Kidney (tissue), 14 donors: ENCODE measurements around the gene ZNF699. TPM values are rescaled to one million over a fixed set of nuclear protein-coding genes. Genes with fewer than 3 reads are reported as not detected.
A peak's percentile ranks its signal among the peaks of the same experiment; 100 is the strongest.

Source experiments
- DNase-seq, 5 donors: peaks; one replicate each; pipeline ENCODE4 v3.0.0-alpha.2; 2013 to 2020
- FAIRE-seq: peaks from 2 replicates; lab custom pipeline; 2012; peaks lifted over from hg19 to GRCh38; lab: Jason Lieb, UNC
- H3K27ac ChIP-seq, 2 donors: one replicate each; pipeline ENCODE4 v1.7.0; 2013; ENCODE audit warnings: low read depth in 2 of 2, low read length in 2 of 2, inconsistent platforms in 1 of 2
- H3K27me3 ChIP-seq: one replicate; pipeline ENCODE4 v1.7.1; 2013; ENCODE audit warnings: low read length, inconsistent platforms; ENCODE audit not compliant: control insufficient read depth, insufficient read depth
- H3K36me3 ChIP-seq, 3 donors: one replicate each; pipeline versions ENCODE4 v1.7.0 to v1.7.1; 2013; ENCODE audit warnings: low read length in 3 of 3, control low read depth in 1 of 3, inconsistent platforms in 1 of 3; ENCODE audit not compliant: insufficient read depth in 3 of 3, control insufficient read depth in 2 of 3
- H3K4me1 ChIP-seq, 3 donors: one replicate each; pipeline versions ENCODE4 v1.7.0 to v1.7.1; 2013; ENCODE audit warnings: low read length in 3 of 3, inconsistent platforms in 1 of 3, low read depth in 1 of 3; ENCODE audit not compliant: control insufficient read depth in 2 of 3, insufficient read depth in 2 of 3
- H3K4me3 ChIP-seq, 3 donors: one replicate each; pipeline versions ENCODE4 v1.7.0 to v1.8.1; 2013; ENCODE audit warnings: low read length in 3 of 3, control low read depth in 1 of 3, inconsistent platforms in 1 of 3
- H3K9ac ChIP-seq, 3 donors: one replicate each; pipeline versions ENCODE4 v1.7.0 to v1.7.1; 2013; ENCODE audit warnings: low read length in 3 of 3, control low read depth in 1 of 3, inconsistent platforms in 1 of 3
- H3K9me3 ChIP-seq, 3 donors: one replicate each; pipeline versions ENCODE4 v1.7.0 to v1.7.1; 2013; ENCODE audit warnings: low read length in 3 of 3, control low read depth in 1 of 3, inconsistent platforms in 1 of 3; ENCODE audit not compliant: control insufficient read depth in 2 of 3, insufficient read depth in 1 of 3
- CTCF ChIP-seq: IDR thresholded peaks from 3 replicates; pipeline ENCODE4 v1.5.1; 2012; ENCODE audit warnings: mild to moderate bottlenecking, moderate library complexity, borderline replicate concordance; ENCODE audit not compliant: insufficient read depth; ENCODE audit errors: extremely low read depth
- intact Hi-C: fragments of 100-400 bp; cut with DNase I; formaldehyde crosslinking; loops from one replicate; pipeline ENCODE4 v1.11.1; 2022
- polyA plus RNA-seq: library from polyadenylated mRNA; stranded (reverse); fragments of 350-450 nt; fragmentation: Illumina TruSeq; extraction: RNeasy Lipid Tissue Mini Kit (QIAGEN cat#74804); gene quantifications from one replicate; pipeline ENCODE4 v1.2.3, GENCODE V29; 2014; ENCODE audit warnings: low read depth, low replicate concordance; ENCODE audit not compliant: insufficient read depth
- total RNA-seq: library from RNA; stranded (reverse); fragmentation: NEBNext Ultra II Directional; extraction: Animal tissue kit (Norgen Biotek cat#: 25700); gene quantifications from one replicate; pipeline ENCODE4 v1.2.1, GENCODE V29; 2021
- donor health status: control.
- donor health status: control.
- donor health status: control.
- donor health status: control.
- donor health status: control.
- donor health status: DM: yes; HTN: yes; CAD: no.
- donor health status: Normal renal cell carcinoma (clear cell type).

Gene ZNF699
- total and polyA plus RNA-seq, 2 donors from 2014 or later: 0.69 to 11.4 TPM

- FAIRE-seq (no peak), DNase-seq (no peak)
- Histone ChIP-seq H3K27ac (no peak overlapping the region), H3K36me3 (peaks cover 0 to 4% (median 2%) of the 10 kb centered on the region in 3 donors), H3K9ac (no peak overlapping the region), H3K4me3 (no peak overlapping the region), H3K27me3 (no peaks in the 10 kb centered on the region), H3K9me3 (peaks cover 4 to 70% (median 40%) of the 10 kb centered on the region in 3 donors), H3K4me1 (no peaks in the 10 kb centered on the region)
- intact Hi-C loops: no loop called here
- TF ChIP-seq CTCF: no peak
These were observed 42.9 kb upstream of the ZNF699 start for GRCh38 chr19:9352505-9352904.

DNA sequence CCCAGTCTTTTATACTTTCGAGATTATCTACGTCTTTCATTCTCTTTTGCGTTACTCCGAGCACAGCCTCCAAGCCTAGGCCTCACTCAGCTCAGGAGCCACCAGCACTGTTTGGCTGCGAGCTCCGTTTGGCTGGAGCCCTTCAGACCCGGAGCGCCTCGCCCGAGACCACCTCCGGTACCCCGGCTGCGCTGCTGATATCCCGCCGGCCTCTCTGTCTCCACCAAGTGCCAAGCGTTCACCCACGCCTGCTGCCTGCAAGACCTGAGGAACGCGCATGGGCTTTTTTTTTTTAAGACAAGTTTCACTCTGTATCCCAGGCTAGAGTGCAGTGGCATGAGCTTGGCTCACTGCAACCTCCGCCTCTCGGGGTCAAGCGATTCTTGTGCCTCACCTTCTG is 39.0 kb upstream of the ZNF699 start:
- Histone ChIP-seq H3K4me3 (no peak overlapping the region), H3K36me3 (peaks cover 0 to 15% (median 2%) of the 10 kb centered on the region in 3 donors), H3K27ac (no peak overlapping the region), H3K9ac (no peak overlapping the region), H3K9me3 (peaks cover 5 to 75% (median 46%) of the 10 kb centered on the region in 3 donors), H3K27me3 (no peaks in the 10 kb centered on the region), H3K4me1 (no peaks in the 10 kb centered on the region)
- TF ChIP-seq CTCF: no peak
- no peak for FAIRE-seq
- intact Hi-C loops: no loop called here
- DNase-seq: no peak

GRCh38 chr19:9348253-9348652 is 38.6 kb upstream of the ZNF699 start:
- DNase-seq (no peak), FAIRE-seq (no peak)
- no peak for TF ChIP-seq CTCF
- H3K27ac ChIP-seq: no peak overlapping the region
- H3K4me1 ChIP-seq: no peaks in the 10 kb centered on the region
- H3K9me3 ChIP-seq: peaks cover 9 to 76% (median 50%) of the 10 kb centered on the region in 3 donors
- peaks cover 3 to 19% (median 4%) of the 10 kb centered on the region in 3 donors for H3K36me3 ChIP-seq
- no peaks in the 10 kb centered on the region for H3K27me3 ChIP-seq
- H3K4me3 ChIP-seq: no peak overlapping the region
- intact Hi-C loops: no loop called here
- H3K9ac ChIP-seq: no peak overlapping the region

DNA sequence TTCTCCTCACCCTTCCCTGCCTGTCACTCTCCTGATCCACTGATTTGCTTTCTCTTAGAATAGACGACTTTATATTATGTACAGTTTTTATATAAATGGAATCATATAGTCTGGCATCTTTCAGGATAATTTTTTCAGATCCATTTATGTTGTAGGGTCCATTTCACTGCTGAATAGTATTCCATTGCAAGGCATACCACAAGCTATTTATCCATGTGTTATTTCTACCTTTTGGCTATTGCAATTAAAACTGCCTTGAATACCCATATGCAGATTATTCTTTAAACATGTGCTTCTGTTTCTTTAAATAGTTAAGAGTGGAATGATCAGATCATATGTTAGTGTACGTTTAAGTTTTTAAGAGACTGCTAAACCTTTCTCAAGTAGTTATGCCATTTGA is 35.4 kb upstream of the ZNF699 start:
- peaks cover 22 to 44% (median 24%) of the 10 kb centered on the region in 3 donors for H3K36me3 ChIP-seq
- peaks cover 16 to 85% (median 53%) of the 10 kb centered on the region in 3 donors for H3K9me3 ChIP-seq
- TF ChIP-seq CTCF: no peak
- DNase-seq: no peak
- no peaks in the 10 kb centered on the region for H3K27me3 ChIP-seq
- FAIRE-seq: no peak
- no peaks in the 10 kb centered on the region for H3K4me1 ChIP-seq
- intact Hi-C loops: no loop called here
- H3K27ac ChIP-seq: no peak overlapping the region
- H3K9ac ChIP-seq: no peak overlapping the region
- peak overlapping the region in 1 of 3 donors; percentile 6 for H3K4me3 ChIP-seq
